HG03432 (cell line): ENCODE data around the gene MAGEL2.

Experiments used
- ATAC-seq: cut with Tn5 transposase; IDR thresholded peaks from one replicate; pipeline ENCODE4 v1.9.1; 2021; ENCODE audit warnings: mild to moderate bottlenecking, moderate library complexity; ENCODE audit not compliant: unreplicated experiment

MAGEL2 gene

DNA sequence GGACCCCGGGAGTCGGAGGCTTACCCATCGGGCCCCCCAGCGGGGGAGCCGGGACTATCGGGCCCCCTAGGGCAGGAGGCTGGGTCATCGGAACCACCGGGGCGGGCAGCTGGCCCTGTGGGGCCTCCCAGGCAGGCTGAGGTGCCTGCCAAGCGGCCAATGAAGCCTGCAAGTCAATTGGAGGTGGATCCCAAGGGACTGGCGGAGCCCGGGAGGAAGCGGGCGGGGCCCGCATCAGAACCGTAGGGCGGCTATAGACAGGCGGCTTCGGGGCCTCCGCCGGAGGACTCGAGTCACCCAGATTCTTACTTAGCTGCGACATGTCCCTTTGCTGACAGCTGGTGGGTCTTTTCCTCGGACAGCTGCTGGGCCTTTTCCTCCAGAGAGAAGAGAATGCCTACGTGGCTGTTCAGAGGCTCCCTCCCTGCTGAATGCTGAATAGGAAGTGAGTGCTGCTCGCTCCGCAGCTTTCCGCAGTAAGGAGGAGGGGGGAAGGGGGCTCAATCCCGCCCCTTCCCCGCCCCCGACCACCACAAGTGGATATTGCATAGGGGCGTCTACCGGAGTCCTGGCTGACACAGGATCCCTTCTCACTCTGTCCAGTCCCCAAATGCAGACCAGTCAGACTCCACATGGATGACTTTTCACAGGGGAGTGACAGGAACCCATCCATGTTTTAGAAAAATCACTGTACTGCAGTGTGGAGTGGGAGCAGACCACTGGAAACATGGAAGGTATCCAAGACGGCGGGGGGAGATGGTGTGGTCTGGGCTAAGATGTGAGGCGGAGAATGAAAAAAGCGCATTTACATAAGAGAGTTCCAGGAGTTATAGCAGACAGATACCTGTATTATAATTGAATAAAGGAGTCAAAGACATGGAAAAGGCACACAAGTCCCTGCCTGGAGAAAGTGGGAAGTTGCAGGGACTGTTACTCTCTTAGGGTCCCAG lies at the start of gene MAGEL2:
Gene MAGEL2 (minus strand): TSS at position 447 of the 950 bp plus-strand sequence. CDS start 125 bp downstream, at position 322.
- no peak for ATAC-seq

DNA sequence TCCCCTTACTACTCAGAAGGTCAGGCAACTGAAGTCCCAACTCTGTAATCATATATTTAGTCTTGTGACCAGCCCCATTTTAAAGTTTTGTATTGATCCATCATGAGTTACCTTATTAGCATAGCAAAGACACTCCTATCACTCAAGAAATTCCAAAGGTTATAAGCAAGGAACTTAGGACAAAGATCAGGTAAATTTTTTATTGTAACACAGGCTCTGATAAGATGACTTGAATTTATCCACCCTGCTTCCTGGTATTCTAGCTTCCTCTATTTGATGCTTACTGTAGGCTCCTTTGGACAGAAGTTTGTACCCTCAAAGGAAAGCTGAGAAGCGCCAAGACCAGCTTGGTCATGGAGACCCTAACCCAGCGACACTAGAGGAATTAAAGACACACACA lies 47.6 kb upstream of the MAGEL2 start:
- no peak for ATAC-seq

DNA sequence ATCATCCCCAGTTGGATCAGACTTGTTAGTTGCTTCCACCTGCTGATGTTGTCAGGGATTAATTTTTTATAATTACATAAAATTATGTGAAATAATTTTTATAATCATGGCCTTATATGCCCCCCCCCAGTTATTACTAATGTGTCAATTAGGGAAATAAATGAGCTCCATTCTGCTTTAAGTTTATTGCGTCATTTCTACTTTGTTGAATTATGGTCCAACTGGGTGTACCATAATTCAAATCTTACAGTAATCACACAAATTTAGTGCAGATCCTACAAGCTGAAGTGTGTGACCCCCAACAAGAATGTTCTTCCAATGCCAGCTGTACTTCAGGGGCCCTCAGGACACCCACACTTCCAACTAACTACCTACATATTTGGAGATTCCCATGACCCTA lies 46.9 kb upstream of the MAGEL2 start:
- no peak for ATAC-seq

DNA sequence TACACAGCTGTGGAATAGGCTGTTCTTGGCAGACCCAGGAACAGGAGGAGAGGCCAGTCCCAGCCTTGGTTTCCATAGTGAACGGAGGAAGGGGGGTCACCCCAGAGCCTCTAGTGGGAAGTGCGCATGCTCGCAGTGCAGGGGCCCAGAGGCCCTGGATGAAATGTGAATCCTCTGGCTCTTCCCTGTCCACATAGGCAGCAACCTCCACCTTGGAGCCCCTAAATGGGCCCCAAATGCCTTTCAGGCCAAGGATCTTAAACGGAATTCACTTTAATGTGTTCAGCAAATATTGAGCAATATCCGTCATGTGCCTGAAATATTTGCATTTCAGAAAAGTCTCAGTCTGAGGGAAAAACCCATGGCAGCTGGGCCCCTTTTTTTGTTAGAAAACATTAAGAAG lies 42.8 kb upstream of the MAGEL2 start:
- ATAC-seq: no peak

DNA sequence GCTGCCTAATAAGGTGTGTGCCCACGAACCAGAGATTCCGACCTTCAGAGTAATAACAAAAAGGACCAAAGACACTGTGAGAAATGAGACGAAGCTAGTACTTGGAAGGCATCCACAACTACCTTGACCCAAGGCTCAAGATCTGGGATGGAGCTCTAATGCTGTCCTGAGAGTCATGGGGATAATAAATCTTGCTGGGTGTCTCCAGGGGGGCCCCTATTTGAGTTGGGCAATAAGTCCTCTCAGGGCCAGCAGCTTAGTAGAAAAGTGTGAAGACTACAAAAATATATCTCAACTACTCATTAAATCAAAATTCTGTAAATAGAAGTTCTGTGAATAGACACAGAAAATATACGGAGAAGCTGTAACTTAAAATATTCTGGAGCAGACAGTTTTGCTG lies 42.3 kb upstream of the MAGEL2 start:
- no peak for ATAC-seq

DNA sequence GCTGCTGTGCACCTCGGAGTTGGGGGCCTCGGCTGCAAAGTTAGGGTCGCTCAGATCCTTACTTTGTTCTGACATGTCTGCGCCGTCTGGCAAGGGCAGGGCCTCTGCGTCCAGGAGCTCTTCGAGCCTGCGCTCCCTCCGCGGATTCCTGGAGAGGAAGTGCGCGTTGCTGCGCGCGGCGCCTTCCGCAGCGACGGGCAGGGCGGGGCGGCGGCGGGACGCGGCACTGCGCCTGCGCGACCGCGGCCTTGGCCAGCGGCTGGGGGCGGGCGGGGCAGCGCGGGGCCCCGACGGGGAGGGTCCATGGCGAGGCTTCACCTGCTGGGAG lies 39.4 kb upstream of the MAGEL2 start, which contains the start of gene NDN:
Gene NDN (minus strand): TSS at position 163 of the 328 bp plus-strand sequence. CDS start 88 bp downstream, at position 75.
- no peak for ATAC-seq

DNA sequence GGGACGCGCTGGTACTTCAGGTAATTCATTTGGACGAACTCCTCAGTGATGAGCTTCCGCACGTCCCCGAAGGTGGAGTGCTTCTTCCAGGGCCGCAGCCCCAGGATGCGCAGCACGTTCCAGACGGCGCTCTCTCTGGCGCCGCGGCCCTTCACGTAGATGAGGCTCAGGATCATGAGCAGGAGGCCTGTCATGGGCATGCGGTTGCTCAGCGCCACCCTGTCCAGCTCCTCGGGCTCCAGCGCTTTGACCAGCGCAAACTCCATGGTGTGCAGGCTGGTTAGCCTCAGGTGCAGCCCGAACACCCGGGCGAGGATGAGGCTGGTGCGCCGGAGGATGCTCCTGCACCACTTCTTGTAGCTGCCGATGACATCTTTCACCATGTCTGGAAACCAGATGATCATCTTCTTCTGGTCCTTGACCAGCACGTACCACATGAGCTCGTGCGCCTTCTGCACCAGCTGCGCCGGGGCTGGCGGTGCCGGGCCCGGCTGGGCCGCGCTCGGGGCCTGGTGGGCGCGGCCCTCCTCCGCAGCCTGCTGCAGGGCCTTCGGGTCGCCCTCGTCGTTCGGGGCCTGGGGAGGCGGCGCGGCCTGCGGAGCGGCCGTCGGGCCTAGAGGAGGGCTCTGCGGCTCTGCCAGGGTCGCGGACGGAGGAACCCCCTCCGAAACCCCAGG lies 38.9 kb upstream of the MAGEL2 start:
- no peak for ATAC-seq

DNA sequence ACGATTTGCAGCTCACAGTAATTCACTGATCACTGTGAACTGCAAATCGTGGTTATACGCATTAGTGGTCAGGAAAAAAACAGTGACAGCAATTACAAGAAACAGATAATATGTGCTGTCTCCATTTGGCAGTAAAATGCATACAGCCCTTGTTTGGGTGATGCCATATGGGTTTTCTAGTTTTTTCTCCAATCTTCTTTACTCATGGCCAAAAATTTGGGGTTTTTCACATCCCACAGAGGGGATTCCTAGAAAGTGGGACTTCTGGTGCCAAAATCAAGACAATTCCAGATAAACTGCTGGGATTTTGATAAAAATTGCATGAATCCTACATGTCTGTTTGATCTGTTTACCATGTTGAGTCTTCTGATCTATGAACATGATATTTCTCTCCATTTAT lies 23.8 kb upstream of the MAGEL2 start:
- ATAC-seq: no peak

DNA sequence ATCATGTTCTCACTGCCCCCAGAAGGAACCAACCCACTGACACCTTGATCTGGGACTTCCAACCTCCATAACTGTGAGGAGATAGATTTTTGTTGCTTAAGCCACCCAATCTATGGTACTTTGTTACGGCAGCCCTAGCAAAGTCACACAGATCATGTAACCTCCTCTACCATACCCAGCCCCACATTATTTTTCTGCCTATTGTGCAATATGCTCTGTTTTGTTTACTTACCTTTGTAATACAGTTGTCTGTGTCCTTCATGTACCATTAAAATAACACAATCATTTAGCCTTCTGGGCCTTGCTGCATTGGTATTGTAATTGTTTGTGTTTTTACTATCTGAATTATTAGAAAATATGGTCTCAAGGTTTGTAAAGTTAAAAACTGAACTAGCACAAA lies 23.3 kb upstream of the MAGEL2 start:
- ATAC-seq: no peak

DNA sequence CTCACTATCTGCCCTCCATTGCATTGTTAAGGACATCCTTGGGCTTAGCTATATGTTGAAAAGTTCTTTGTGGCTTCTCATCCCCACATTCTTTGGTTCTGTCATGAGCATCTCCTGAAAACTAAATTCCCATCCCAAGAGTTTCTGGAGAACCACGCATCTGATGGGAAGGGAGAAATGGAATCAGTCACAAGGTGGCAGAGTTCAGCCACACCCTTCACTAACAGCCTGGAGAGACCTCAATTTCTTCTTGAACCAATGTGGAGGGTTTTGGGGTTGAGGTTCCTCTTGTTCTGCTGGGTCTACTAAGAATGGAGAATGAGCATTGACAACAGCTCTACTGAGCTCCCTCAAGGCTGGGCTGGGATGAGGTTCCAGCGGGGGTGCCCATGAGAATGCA lies 15.6 kb upstream of the MAGEL2 start:
- no peak for ATAC-seq

DNA sequence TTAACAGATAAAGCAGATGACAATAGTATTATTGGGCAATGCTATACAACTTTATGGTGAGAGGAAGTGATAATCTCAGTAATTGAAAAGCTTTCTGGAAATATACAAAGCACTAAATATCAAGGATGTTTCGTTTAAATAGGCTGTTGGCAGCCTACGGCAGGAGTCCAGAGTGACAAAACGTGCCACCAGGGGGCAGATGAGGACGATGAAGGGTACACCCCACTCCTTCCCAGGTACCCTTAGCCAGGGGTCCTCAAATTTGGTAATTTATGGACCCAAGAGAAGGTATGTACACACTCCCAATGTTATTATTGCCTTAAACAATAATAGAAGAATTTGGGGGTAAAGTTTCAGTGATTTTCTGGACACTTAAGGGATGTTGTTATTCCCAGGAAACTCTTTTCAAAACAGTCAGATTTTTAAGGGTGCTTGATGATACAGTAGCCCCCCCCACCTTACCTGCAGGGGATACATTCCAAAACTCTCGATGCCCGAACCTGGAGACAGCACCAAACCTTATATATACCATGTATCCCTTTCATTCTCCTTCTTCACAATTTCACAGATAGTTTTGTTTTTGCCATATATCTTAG lies 1.4 kb upstream of the MAGEL2 start:
- no peak for ATAC-seq

DNA sequence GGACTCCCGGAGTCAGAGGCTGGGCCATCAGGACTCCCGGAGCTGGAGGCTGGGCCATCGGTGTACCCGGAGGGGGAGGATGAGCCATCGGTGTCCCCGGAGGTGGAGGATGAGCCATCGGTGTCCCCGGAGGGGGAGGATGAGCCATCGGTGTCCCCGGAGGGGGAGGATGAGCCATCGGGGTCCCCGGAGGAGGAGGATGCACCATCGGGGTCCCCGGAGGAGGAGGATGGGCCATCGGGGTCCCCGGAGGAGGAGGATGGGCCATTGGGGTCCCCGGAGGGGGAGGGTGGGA lies 719 bp downstream of the MAGEL2 start:
- ATAC-seq: no peak

DNA sequence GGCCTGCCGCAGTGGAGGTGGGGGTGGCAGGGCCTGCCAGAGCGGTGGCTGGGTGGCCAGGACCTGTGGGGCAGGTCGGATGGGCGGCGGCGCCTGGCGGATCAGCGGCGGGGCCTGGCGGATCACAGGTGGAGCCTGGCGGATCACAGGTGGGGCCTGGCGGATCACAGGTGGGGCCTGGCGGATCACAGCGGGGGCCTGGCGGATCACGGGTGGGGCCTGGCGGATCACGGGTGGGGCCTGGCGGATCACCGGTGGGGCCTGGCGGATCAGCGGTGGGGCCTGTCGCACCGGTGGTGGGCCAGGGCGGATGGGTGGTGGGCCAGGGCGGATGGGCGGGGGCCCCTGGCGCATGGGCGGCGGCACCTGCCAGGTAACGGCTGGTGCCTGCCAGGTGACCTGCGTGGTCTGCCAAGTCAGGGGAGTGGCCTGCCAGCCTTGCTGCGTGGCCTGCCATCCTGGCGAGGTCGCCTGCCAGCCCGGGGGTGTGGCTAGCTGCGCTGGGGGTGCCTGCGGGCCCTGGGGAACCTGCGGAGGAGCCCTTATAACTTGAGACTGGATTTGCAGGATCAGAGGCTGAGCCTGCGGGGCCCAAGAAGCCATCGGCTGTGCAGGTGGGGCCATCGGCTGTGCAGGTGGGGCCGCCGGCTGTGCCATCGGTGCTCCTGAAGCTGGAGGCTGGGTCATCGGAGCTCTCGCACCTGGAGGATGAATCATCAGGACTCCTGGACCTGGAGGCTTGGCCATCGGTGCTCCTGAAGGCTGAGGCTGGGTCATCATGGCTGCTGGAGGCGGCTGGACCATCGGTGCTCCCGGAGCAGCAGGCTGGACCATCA lies 1.3 kb downstream of the MAGEL2 start:
- ATAC-seq: no peak

DNA sequence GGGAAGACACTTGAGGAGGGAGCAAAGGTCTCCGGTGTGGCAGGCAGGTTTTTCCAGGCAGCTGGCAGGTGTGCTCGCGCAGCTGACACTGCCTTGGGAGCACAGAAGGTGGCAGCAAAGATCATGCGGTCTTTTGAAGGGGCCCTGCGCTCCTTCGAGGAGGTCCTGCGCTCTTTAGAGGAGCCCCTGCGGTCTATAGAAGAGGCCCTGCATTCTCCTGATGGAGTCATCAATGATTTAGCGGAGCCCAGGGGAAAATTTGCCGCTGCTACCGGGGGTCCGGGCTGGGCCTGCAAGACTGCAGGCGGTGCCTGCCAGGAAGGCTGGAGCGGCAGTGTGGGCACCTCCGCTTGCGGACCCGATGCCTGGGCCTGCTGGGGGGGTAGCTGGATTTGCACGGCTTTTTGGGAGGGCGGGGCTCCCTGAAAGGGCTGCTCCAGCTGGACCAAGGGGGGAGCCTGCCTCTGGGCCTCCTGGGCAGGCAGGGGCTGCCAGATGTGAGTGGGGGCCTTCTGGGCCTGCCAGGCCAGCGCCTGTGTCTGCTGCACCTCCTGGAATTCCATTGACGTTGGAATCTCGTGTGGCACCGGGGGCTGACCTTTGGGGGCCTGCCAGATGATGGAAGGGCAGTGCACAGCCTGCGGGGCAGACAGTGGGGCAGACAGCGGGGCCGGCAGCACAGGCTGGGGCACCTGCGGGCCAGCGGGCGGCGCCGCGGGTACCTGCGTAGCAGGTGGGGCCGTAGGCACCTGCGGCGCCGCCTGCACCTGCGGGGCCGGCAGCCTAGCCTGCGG lies 2.1 kb downstream of the MAGEL2 start:
- ATAC-seq: no peak

DNA sequence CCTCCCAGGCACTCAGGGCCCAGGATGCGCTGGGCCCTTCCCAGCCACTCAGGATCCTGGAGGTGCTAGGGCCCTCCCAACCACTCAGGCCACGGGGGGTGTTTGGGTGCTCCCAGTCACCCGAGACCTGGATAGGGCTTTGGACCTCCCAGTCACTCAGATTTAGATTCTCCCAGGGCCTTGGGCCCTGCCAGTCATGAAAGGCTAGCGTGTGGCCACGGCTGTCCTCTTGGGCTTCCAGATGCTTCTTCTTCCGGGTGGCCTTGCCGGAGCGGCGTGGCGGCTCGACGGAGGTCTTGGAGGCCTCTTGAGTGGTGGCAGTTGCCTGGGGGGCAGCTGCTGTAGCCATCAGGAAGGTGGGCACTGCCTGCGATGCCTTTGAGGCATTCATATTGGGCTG lies 2.8 kb downstream of the MAGEL2 start:
- ATAC-seq: no peak

DNA sequence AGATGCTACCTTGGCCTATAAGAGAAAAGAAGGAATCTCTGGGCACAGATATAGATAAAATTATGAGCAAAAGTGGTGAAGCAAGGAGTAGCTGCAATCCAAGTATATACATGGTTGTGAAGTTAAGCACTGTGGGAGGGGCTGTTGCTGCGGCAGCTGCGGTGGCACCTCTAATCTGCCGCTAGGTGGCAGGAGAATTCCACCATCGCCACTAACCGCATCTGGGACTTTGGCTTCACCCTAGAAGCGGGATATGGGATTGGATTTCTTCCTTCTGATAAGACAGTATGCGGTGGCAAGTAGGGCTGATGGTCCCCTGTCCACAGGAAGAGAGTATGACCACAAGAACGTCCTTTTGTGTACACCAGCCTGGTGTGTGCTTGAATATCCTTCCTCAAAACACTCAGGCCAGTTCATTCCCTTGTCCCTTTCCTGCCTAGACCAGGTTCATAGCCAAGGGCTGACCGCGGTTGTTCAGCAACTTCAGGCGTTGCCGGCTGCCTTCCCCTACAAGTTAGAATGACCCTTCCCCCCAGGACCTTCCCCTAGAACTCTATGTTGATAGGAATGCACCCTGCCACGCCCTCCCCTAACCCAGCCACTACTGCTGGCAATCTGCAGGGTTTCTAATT lies 5.1 kb downstream of the MAGEL2 start:
- ATAC-seq: peak; percentile 69

DNA sequence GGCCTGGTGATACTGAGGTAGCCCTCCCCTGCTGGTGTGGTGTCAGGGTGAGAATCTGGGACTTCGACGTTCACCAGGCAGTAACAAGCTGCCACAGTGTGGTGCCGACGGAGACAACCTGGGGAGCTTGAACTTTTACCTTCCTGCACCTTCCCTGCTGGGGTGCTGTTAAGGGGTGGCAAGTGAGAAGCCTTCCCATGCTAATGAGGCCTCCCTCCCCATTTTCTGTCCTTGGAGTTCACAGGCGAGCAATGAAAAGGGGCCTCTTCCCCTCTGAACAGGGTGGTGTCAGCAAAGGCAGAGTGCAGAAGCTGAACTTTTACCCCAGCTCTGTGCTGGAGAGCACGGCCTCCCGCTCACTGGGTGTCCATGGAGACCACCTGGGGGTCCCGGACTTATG lies 13.5 kb downstream of the MAGEL2 start:
- ATAC-seq: no peak

DNA sequence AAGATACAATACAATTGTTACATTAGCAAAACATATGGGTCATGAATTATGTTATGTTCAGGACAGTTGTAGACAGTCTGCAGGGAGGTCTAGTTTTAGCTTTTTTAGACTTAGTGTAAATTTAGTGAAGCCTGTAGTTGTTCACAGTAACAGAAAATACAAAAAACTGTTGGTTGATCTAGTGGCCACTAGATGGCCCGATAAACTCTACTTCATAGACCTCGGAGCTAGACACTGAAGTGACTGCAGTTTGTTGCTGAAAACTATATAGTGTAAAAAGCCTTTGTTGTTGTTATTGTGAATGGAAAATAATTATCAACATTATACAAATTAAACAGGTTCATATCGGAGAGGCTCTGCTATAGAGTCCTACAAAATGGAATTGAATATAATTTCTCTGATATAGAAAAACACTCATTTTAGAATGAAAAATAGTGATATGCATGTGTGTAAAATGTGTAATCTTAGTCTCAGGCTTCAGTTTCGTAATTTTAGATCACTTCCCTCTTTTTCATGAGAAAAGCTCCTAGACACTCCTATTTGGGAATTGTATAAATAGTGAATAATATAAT lies 18.3 kb downstream of the MAGEL2 start:
- no peak for ATAC-seq

DNA sequence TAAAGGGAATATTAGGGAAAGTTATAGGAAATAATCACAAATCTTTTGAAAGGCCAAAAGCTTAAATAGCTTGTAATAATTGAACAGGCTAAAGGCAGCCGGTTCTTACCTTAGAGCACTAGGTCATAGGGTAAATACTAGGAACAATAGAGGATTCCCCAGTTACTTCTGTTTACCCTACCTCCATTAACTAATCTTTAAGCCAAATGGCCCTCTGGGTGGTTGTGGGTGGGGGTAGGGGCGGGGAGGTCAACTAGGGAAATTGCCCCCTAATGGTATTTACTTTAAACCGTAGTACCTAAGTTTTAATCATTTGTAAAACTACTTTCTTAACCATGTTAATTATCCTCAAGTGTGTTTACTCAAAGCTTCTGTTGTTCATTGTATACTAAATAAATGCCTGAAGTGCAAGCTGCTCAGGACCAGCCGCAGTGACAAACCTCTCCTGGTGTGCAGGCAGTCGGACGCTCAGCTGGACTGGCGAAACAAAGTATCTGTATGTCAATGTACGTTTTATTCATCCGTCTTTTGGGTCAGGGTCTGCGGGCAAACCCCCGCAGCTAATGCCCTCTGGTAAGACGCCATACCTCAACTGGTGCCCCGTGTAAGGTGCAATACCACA lies 18.9 kb downstream of the MAGEL2 start:
- no peak for ATAC-seq
